Activated T-cell treated with anti-CD3 and anti-CD28 coated beads, Interleukin-2, amount 50 U/mL, for 1 hour (primary cell): ENCODE results near the gene GLB1L3.

Experiments
- DNase-seq: peaks from one replicate; pipeline ENCODE4 v3.0.0-alpha.2; 2020

The GLB1L3 gene, protein sequence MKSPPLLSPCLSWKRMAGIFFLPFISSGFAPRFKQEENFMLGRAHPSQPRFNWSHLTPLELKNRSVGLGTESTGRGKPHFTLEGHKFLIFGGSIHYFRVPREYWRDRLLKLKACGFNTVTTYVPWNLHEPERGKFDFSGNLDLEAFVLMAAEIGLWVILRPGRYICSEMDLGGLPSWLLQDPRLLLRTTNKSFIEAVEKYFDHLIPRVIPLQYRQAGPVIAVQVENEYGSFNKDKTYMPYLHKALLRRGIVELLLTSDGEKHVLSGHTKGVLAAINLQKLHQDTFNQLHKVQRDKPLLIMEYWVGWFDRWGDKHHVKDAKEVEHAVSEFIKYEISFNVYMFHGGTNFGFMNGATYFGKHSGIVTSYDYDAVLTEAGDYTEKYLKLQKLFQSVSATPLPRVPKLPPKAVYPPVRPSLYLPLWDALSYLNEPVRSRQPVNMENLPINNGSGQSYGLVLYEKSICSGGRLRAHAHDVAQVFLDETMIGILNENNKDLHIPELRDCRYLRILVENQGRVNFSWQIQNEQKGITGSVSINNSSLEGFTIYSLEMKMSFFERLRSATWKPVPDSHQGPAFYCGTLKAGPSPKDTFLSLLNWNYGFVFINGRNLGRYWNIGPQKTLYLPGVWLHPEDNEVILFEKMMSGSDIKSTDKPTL

DNA sequence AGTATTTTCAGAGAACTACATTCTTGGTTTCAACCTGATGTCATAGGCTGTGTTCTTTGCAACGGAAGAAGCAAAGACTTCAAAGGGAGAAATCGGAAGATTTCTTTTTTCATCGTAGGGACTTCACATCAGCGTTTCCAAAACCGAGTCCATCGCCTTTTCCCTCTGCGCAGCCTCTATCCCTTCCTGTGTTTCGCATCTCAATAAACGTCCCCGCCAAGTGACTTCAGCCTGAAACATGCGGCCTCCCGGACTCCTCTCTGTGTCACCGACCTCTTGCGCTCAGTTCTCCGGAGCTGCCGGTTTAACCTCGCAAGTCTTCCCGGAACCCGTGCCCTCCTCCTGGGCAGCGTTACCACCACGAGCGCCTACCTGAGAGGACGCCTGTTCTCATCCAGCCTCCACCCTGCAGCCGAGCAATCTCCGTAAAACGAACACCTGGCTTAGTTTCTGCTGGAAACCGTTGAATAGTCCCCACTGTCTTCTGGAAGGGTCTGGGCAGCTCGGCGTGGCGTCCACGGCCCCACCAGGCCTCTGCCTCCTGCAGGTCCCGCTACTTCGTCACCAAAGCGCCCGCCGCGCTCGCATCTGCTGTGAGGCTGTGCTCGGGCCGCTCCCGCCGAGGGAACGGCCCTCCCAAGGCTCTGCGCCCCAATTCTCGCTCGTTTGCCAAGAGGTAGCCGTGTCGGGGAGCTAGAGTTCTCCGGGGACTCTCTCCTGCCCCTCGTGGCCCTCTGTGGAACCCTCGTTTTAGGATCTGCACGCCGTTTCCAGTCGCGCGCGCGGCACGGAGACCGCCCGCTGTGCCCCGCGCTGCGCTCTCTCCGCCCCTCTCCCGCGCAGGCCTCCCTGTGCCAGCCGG is at the start of gene GLB1L3:
GLB1L3 (plus strand) TSS at position 846 of the 862 bp plus-strand sequence. CDS start 362 bp downstream, outside the sequence.
- peak; percentile 83 for DNase-seq

DNA sequence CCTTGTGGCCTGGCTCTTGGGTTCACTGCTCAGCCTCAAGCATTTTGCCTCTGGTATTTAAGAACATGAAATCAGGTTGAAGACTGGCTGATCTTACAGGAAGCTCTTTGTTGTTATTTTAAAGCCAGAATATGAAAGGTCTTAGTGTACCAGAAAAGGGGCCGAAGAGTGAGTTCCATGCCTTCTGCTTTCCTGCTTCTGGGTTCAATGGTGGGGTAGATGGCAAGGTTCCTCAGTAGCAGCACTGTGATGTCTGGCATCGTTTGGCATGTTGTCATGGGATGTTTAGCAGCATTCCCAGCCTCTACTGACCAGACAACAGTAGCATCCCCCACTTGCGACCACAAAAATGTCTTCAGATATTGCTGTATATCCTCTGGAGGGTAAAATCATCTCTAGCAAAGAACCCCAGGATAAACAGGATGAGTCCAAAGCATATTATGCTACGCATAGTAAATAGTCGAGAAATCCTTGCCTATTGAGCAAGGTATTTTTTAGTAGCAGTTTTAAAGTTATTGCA is 49.3 kb upstream of the GLB1L3 start:
- DNase-seq, result no peak

DNA sequence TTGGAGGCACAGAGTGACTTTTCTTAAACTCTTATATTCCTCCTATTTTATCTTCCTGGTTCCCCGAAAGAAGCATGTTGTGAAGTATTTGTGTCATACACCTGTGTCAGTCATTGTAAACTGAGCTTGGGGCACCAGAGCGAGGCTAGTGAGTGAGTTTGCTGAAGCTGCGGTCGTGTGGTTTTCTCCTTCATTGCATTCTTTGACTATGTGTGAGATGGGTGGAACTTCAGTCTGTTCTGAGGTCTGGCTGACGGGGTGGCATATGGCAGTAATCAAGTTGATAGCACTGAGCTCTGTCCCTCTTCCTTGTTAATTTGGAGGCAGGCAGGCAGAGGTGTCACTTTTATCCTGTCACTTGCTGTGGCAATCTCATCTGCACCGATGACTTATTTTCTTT is 47.6 kb upstream of the GLB1L3 start:
- DNase-seq, result no peak

DNA sequence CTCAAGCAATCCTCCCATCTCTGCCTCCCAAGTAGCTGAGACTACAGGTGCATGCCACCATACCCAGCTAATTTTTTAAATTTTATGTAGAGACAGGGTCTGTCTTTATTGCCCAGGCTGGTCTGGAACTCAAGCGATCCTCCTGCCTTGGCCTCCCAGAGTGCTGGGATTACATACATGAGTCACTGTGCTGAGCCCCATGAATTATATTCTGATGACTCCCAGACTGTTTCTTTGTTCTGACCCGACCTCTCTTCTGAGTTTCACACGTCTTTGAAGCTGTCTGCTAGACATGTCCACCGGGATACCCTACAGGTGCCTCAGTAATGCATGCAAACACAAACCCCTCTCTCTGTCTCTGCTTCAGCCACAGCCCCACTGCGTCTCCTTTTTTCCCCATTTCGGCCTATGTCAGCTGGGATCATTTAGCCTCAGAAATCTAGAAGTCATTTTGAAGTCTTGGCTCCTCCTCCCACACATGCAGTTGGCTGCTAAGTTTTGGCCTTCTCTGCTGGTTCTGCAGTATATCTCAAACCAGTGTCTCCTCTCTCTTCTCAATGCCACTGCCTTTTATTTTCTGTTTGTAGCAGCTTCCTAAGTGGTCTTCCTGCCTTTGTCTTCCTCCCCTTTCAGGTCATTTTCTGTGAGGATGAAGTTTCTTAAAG is 46.9 kb upstream of the GLB1L3 start:
- DNase-seq, result no peak

DNA sequence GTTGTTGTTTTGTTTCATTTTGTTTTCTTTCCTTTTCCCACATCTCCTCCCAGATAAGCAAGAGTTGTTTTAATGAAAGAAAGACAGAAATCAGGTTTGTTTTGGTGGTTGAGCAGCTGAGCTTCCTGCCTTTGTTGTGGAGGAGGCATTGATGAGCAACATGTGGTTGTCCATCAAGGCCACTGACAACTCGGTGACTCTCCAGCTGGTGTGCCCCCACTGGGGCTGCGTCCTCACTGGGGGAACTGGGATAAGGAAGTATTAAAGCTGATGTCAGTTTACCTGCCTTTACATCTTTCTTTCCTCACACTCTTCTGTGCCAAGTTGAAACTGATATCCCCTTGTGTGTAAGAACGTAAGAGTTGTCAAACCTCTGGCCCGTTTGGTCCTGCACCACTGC is 45.8 kb upstream of the GLB1L3 start:
- no peak for DNase-seq

DNA sequence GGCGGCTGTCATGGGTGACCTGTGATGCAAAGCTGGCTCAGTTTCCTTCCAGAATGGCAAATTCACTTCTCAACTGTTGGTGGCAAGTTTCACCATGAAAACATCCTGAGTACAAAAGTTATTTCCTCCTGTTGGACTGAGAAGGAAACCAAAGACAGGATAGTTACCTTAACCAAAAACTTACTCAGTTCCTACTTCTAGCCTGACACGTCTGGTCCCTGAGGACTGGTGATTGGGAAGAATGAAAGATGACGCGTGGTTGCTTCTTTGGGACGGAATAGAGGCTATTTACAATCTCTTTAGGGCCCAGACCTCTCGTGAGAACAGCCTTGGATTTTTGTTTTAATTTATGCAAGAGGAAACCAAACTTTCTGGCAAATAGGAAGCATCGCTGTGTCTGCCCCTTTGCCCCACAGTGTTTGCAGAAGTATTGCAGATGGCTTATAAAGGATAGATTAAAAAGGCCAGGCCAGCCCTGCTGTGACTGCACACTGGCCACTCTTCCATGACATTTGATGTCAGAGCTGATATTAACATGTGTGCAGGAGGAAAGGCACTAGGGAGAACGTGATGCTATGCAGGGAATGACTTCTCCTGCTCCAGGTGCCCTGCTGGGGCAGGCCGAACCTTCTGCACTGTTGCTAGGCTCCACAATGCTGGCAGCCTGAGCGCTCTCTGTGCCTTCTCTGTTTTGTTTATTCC is 44.1 kb upstream of the GLB1L3 start:
- no peak for DNase-seq

DNA sequence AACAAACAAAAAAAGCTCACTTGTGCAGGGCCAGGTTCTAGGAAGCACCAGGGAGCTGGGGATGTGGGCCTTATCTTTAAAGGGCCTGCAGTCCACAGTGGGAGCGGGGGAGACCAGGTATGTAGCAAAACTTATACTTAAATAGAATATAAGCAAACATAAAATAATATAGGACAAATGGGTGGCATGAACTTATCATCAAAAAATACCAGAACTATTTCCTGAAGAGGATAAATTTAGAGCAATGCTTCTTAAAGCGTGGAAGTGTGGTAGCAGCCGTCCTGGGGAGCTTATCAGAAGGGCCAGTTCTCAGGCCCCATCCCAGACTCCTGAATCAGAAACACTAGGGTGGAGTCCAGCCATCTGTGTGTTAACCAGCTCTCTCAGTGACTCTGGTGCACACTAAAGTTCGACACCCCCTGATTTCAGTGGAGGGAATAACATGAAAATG is 42.4 kb upstream of the GLB1L3 start:
- no peak for DNase-seq

- no peak for DNase-seq
Measured at GRCh38 chr11:134235399-134235798, 40.8 kb upstream of the GLB1L3 start.

DNA sequence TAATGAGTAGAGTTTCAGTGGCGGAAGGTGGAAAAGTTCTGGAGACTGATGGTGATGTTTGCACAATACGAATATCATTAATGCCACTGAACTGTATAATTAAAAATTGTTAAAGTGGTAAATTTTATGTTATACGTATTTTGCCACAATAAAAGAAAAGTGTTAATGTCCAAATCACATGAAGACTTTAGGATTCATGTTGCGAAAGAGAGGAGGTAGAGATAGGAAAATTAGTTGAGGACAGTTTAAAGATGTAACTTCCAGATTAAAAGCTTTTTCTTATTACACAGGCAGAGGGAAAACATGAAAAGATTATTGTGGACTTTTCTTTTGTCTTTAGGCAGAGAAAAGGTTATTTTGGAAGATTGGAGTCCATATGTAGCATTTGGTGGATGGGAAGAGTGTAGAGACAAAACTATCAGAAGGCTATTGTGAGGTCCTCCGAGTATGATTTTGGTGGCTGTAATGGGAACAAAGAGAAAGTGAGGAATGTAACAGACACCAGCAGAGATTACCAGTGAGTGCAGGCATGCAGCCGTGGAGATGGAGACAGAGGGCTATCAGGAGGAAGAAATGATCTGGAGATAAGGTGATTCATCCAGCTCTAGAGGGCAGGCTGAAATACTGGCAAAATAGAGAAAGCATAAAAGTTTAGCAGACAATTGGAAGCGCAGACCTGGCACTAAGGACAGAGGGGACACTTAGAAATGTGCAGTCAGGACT is 39.2 kb upstream of the GLB1L3 start:
- DNase-seq, result no peak

DNA sequence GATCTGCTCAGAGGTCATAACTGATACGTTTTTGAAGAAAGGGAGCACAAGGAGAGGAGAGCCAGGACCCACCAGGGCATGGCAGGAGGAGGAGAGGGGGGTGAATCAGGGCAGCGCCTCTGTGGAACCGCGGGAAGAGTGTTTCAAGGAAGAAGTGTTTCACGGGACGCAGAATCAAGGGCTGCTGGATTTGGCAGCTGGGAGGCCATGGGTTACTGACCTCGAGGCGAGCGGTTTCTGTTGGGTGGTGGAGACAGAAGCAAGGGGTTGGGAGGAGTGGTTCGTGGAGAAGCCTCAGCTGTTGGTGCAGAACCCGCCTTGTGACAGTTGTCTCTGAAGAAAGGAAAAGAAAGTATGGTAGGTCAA is 38.6 kb upstream of the GLB1L3 start:
- DNase-seq, result no peak

- no peak for DNase-seq
Measured at GRCh38 chr11:134238956-134239355, 37.2 kb upstream of the GLB1L3 start.

GRCh38 chr11:134240592-134240991 is 35.6 kb upstream of the GLB1L3 start:
- DNase-seq, result no peak

GRCh38 chr11:134242376-134242775 is 33.8 kb upstream of the GLB1L3 start:
- no peak for DNase-seq

- no peak for DNase-seq
Measured at GRCh38 chr11:134243913-134244312, 32.3 kb upstream of the GLB1L3 start.

DNA sequence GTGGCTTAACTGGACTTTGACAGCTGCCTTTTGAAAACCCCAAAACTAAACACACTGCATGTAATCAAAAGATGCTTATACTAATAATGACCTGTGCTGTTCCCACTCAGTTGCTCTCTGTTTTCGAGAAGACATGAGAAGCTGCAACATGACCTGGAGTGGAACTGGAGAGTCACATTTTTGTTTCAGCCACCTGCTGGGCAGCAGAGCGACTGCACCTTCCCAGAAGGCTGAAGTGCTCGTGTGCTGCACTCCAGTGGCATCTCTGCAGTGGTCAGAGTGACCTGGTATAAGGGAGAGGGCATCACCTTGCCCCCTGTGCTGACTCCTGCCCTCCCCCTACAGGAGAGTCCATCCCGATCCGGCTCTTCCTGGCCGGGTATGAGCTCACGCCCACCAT is 31.6 kb upstream of the GLB1L3 start:
- DNase-seq, result no peak

DNA sequence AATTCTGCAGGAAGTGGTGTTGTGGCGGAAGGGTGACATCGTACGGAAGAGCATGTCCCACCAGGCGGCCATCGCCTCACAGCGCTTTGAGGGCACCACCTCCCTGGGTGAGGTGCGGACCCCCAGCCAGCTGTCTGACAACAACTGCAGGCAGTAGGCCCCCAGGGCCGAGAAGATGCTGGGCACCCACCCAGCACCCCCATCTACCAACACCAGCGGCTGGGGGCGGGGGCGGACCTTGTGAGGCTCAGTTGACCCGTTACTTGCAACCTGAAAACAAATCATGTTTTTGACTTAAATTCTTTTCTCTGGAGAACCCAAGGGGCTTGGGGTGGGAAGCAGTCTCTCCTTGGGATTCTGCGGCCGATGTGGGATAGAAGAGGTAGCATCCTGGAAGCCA is 30.7 kb upstream of the GLB1L3 start:
- no peak for DNase-seq

GRCh38 chr11:134246100-134246499 is 30.1 kb upstream of the GLB1L3 start:
- no peak for DNase-seq

DNA sequence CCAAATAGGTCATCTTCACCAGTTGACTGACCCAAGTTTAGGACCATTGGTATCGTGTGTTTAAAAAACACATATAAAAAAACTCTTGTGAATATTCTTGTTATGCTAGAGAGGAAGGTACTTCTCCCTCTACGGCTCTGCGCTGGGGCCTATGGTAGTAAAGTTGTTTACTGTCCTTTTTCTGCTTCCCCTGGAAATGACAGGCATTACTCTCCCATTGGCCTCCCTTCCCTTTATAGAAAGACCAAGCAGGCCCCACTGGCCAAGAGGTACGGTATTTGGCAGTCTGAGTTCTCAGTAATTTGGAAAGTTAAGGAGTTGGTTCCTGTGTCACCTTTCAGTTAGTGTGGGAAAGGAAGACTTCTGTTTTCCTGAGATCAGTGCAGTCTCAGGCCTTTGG is 29.5 kb upstream of the GLB1L3 start:
- DNase-seq, result no peak

GRCh38 chr11:134248910-134249480 is 27.2 kb upstream of the GLB1L3 start:
- no peak for DNase-seq

GRCh38 chr11:134250246-134250645 is 25.9 kb upstream of the GLB1L3 start:
- no peak for DNase-seq

- DNase-seq, result no peak
Measured at GRCh38 chr11:134250675-134251074, 25.5 kb upstream of the GLB1L3 start.
